Measurements from ENCODE around the gene EDC4. TPM values are rescaled to one million over a fixed set of nuclear protein-coding genes. Genes with fewer than 3 reads are reported as not detected.

The EDC4 gene
- total RNA-seq, 1 experiment from 2014 or later = 85.8 TPM

GRCh38 chr16:67892899-67893742, 20.3 kb downstream of the EDC4 start, which contains the start of gene PSKH1:
Gene PSKH1, plus strand, starts transcription at chr16:67893254. Its CDS starts 15,496 bp downstream, at chr16:67908750.
- H3K27ac Mint-ChIP-seq (ENCODE audit: unreplicated experiment) = peak within 1 kb of the TSS; percentile 95
- intact Hi-C loops (cut with micrococcal nuclease; ENCODE audit: unreplicated experiment) = no loop called here
- TF ChIP-seq CTCF (IDR thresholded peaks at IDR 0.05; ENCODE audit: unreplicated experiment) = no peak
- H3K4me3 Mint-ChIP-seq (ENCODE audit: low read depth, unreplicated experiment) = peak within 1 kb of the TSS; percentile 99
- CTCF ChIA-PET = interaction anchor here (0.6 to 2.0 kb wide), 5 partner anchors 9 to 211 kb away, joined by 3 to 7 read pairs (median 3); no protein-coding TSS in a partner anchor
- H3K9me3 Mint-ChIP-seq (ENCODE audit: low read depth, unreplicated experiment) = no peaks in the 10 kb centered on the region
- H3K36me3 Mint-ChIP-seq (ENCODE audit: insufficient read depth, unreplicated experiment) = peaks cover 27% of the 10 kb centered on the region
- BruUV-seq (replicated peaks) = no TSS peak
- DNase-seq = peak; percentile 97
- no peaks in the 10 kb centered on the region for H3K27me3 Mint-ChIP-seq (ENCODE audit: unreplicated experiment)
- H3K4me1 Mint-ChIP-seq (ENCODE audit: low read depth, unreplicated experiment) = peaks cover 10% of the 10 kb centered on the region

- H3K36me3 Mint-ChIP-seq (ENCODE audit: insufficient read depth, unreplicated experiment) = peaks cover 27% of the 10 kb centered on the region
- no peaks in the 10 kb centered on the region for H3K27me3 Mint-ChIP-seq (ENCODE audit: unreplicated experiment)
- H3K27ac Mint-ChIP-seq (ENCODE audit: unreplicated experiment) = peak overlapping the region; percentile 95
- CTCF ChIA-PET = interaction anchor here (2.0 kb wide), 1 partner anchor 10 kb away, joined by 5 read pairs; no protein-coding TSS in a partner anchor
- BruUV-seq (replicated peaks) = TSS peak; percentile 34
- no peaks in the 10 kb centered on the region for H3K9me3 Mint-ChIP-seq (ENCODE audit: low read depth, unreplicated experiment)
- intact Hi-C loops (cut with micrococcal nuclease; ENCODE audit: unreplicated experiment) = no loop called here
- H3K4me1 Mint-ChIP-seq (ENCODE audit: low read depth, unreplicated experiment) = peaks cover 10% of the 10 kb centered on the region
- peak overlapping the region; percentile 99 for H3K4me3 Mint-ChIP-seq (ENCODE audit: low read depth, unreplicated experiment)
- DNase-seq = no peak
- TF ChIP-seq CTCF (IDR thresholded peaks at IDR 0.05; ENCODE audit: unreplicated experiment) = no peak
These were observed 21.0 kb downstream of the EDC4 start for GRCh38 chr16:67893743-67894399.

GRCh38 chr16:67897231-67897630, 24.4 kb downstream of the EDC4 start:
- TF ChIP-seq CTCF (IDR thresholded peaks at IDR 0.05; ENCODE audit: unreplicated experiment) = no peak
- BruUV-seq (replicated peaks) = no TSS peak
- no peaks in the 10 kb centered on the region for H3K27me3 Mint-ChIP-seq (ENCODE audit: unreplicated experiment)
- intact Hi-C loops (cut with micrococcal nuclease; ENCODE audit: unreplicated experiment) = no loop called here
- no peak for DNase-seq
- H3K36me3 Mint-ChIP-seq (ENCODE audit: insufficient read depth, unreplicated experiment) = peaks cover 32% of the 10 kb centered on the region
- no peak overlapping the region for H3K4me3 Mint-ChIP-seq (ENCODE audit: low read depth, unreplicated experiment)
- CTCF ChIA-PET = no interaction called here
- H3K4me1 Mint-ChIP-seq (ENCODE audit: low read depth, unreplicated experiment) = peaks cover 10% of the 10 kb centered on the region
- H3K27ac Mint-ChIP-seq (ENCODE audit: unreplicated experiment) = no peak overlapping the region
- no peaks in the 10 kb centered on the region for H3K9me3 Mint-ChIP-seq (ENCODE audit: low read depth, unreplicated experiment)

DNA sequence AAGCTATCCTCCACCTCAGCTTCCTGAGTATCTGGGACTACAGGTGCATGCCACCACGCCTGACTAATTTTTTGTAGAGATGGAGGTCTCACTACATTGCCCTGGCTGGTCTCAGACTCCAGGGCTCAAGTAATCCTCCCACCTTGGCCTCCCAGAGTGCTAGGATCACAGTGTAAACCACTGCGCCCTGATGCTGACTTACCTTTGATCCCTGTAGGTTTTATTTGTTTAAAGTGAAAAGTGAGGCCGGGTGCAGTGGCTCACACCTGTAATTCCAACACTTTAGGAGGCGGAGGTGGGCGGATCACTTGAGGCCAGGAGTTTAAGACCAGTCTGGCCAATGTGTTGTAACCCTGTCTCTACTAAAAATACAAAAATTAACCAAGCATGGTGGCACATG, 28.9 kb downstream of the EDC4 start:
- no peak overlapping the region for H3K4me3 Mint-ChIP-seq (ENCODE audit: low read depth, unreplicated experiment)
- DNase-seq = no peak
- H3K4me1 Mint-ChIP-seq (ENCODE audit: low read depth, unreplicated experiment) = peaks cover 7% of the 10 kb centered on the region
- H3K27me3 Mint-ChIP-seq (ENCODE audit: unreplicated experiment) = no peaks in the 10 kb centered on the region
- peaks cover 13% of the 10 kb centered on the region for H3K36me3 Mint-ChIP-seq (ENCODE audit: insufficient read depth, unreplicated experiment)
- no peak for TF ChIP-seq CTCF (IDR thresholded peaks at IDR 0.05; ENCODE audit: unreplicated experiment)
- no peak overlapping the region for H3K27ac Mint-ChIP-seq (ENCODE audit: unreplicated experiment)
- intact Hi-C loops (cut with micrococcal nuclease; ENCODE audit: unreplicated experiment) = no loop called here
- CTCF ChIA-PET = no interaction called here
- BruUV-seq (replicated peaks) = no TSS peak
- H3K9me3 Mint-ChIP-seq (ENCODE audit: low read depth, unreplicated experiment) = no peaks in the 10 kb centered on the region

Measured in Calu3 (cell line).